NT2/D1 (cell line): Measurements from ENCODE around the gene PGPEP1.

Experiments
- DNase-seq: peaks from one replicate; pipeline ENCODE4 v3.0.0-alpha.2; 2011; ENCODE audit warnings: low read depth, low spot score
- H3K27me3 ChIP-seq: 2 replicates; pipeline ENCODE4 v1.6.0; 2011; ENCODE audit warnings: mild to moderate bottlenecking; ENCODE audit not compliant: insufficient read length, insufficient read depth
- H3K36me3 ChIP-seq: 2 replicates; pipeline ENCODE4 v1.6.1; 2011; ENCODE audit warnings: mild to moderate bottlenecking, low read length, mixed read lengths; ENCODE audit not compliant: insufficient read depth, insufficient read length
- H3K4me1 ChIP-seq: 2 replicates; pipeline ENCODE4 v1.5.1; 2011; ENCODE audit not compliant: insufficient read depth, insufficient read length
- H3K4me3 ChIP-seq: 2 replicates; pipeline ENCODE4 v1.5.1; 2011; ENCODE audit warnings: low read depth; ENCODE audit not compliant: insufficient read length
- H3K9ac ChIP-seq: 2 replicates; pipeline ENCODE4 v1.6.0; 2011; ENCODE audit warnings: low read depth; ENCODE audit not compliant: insufficient read length
- H3K9me3 ChIP-seq: 2 replicates; pipeline ENCODE4 v1.5.1; 2011; ENCODE audit warnings: mild to moderate bottlenecking, low read length; ENCODE audit not compliant: insufficient read depth
- SUZ12 ChIP-seq: IDR thresholded peaks from 2 replicates; pipeline ENCODE4 v1.6.1; 2011; ENCODE audit not compliant: insufficient read length, insufficient read depth; ENCODE audit errors: extremely low read depth
- YY1 ChIP-seq: IDR thresholded peaks from 2 replicates; pipeline ENCODE4 v1.6.1; 2011; ENCODE audit not compliant: insufficient read length, insufficient read depth
- ZNF274 ChIP-seq: IDR thresholded peaks from 2 replicates; pipeline ENCODE4 v1.6.1; 2011; ENCODE audit warnings: mild to moderate bottlenecking, low read depth, low read length

The PGPEP1 gene

GRCh38 chr19:18338541-18338940 lies 1.9 kb upstream of the PGPEP1 start:
- Histone ChIP-seq H3K4me1 (peaks cover 20% of the 10 kb centered on the region), H3K9me3 (no peaks in the 10 kb centered on the region), H3K27me3 (no peaks in the 10 kb centered on the region), H3K9ac (no peak overlapping the region), H3K36me3 (peaks cover 2% of the 10 kb centered on the region), H3K4me3 (no peak overlapping the region)
- DNase-seq, result no peak
- TF ChIP-seq ZNF274 (no peak), YY1 (no peak), SUZ12 (no peak)

GRCh38 chr19:18339723-18340122 lies 675 bp upstream of the PGPEP1 start:
- Histone ChIP-seq H3K36me3 (peaks cover 2% of the 10 kb centered on the region), H3K9ac (peak overlapping the region; percentile 53), H3K9me3 (no peaks in the 10 kb centered on the region), H3K27me3 (no peaks in the 10 kb centered on the region), H3K4me1 (peaks cover 17% of the 10 kb centered on the region), H3K4me3 (no peak overlapping the region)
- no peak for TF ChIP-seq YY1
- no peak for TF ChIP-seq ZNF274
- TF ChIP-seq SUZ12, result no peak
- DNase-seq, result no peak

GRCh38 chr19:18340990-18341868 lies 831 bp downstream of the PGPEP1 start:
- H3K36me3 ChIP-seq, result no peaks in the 10 kb centered on the region
- H3K9ac ChIP-seq, result peak overlapping the region; percentile 79
- peak overlapping the region; percentile 63 for H3K4me3 ChIP-seq
- H3K27me3 ChIP-seq, result no peaks in the 10 kb centered on the region
- no peak for DNase-seq
- no peak for TF ChIP-seq YY1
- TF ChIP-seq SUZ12, result no peak
- TF ChIP-seq ZNF274, result no peak
- peaks cover 16% of the 10 kb centered on the region for H3K4me1 ChIP-seq
- H3K9me3 ChIP-seq, result no peaks in the 10 kb centered on the region

- H3K9ac ChIP-seq, result no peak overlapping the region
- TF ChIP-seq ZNF274 (no peak), YY1 (no peak), SUZ12 (no peak)
- no peaks in the 10 kb centered on the region for H3K36me3 ChIP-seq
- no peak overlapping the region for H3K4me3 ChIP-seq
- H3K27me3 ChIP-seq, result no peaks in the 10 kb centered on the region
- H3K9me3 ChIP-seq, result no peaks in the 10 kb centered on the region
- H3K4me1 ChIP-seq, result peaks cover 17% of the 10 kb centered on the region
- DNase-seq, result no peak
Measured at GRCh38 chr19:18342090-18342632, 1.8 kb downstream of the PGPEP1 start.

- no peaks in the 10 kb centered on the region for H3K27me3 ChIP-seq
- H3K36me3 ChIP-seq, result no peaks in the 10 kb centered on the region
- no peak overlapping the region for H3K4me3 ChIP-seq
- peak overlapping the region; percentile 52 for H3K9ac ChIP-seq
- H3K4me1 ChIP-seq, result peaks cover 17% of the 10 kb centered on the region
- TF ChIP-seq ZNF274, result no peak
- TF ChIP-seq YY1, result no peak
- TF ChIP-seq SUZ12, result no peak
- no peak for DNase-seq
- no peaks in the 10 kb centered on the region for H3K9me3 ChIP-seq
Measured at GRCh38 chr19:18344582-18344950, 4.2 kb downstream of the PGPEP1 start.

- Histone ChIP-seq H3K27me3 (no peaks in the 10 kb centered on the region), H3K36me3 (no peaks in the 10 kb centered on the region), H3K4me1 (peaks cover 11% of the 10 kb centered on the region), H3K4me3 (no peak overlapping the region), H3K9ac (no peak overlapping the region), H3K9me3 (no peaks in the 10 kb centered on the region)
- TF ChIP-seq ZNF274 (no peak), SUZ12 (no peak), YY1 (no peak)
- DNase-seq, result no peak
Measured at GRCh38 chr19:18345296-18345695, 4.9 kb downstream of the PGPEP1 start.

GRCh38 chr19:18346091-18346490 lies 5.7 kb downstream of the PGPEP1 start:
- H3K4me1 ChIP-seq, result peaks cover 11% of the 10 kb centered on the region
- no peaks in the 10 kb centered on the region for H3K27me3 ChIP-seq
- TF ChIP-seq ZNF274, result no peak
- H3K9me3 ChIP-seq, result no peaks in the 10 kb centered on the region
- H3K4me3 ChIP-seq, result no peak overlapping the region
- no peak for DNase-seq
- H3K36me3 ChIP-seq, result no peaks in the 10 kb centered on the region
- peak overlapping the region; percentile 51 for H3K9ac ChIP-seq
